Naive thymus-derived CD4-positive, alpha-beta T cell (primary cell): ENCODE results near the gene SAMD1. TPM values are rescaled to one million over a fixed set of nuclear protein-coding genes. Genes with fewer than 3 reads are reported as not detected.

Experiments
- ATAC-seq: fragments of 150-1000 bp; cut with Tn5 transposase; 2 replicates; pipeline ENCODE4 v1.10.0; 2021; ENCODE audit warnings: mild to moderate bottlenecking, moderate library complexity
- CTCF ChIA-PET: fragments of 350-600 bp; sonication (Branson Sonifier 250); formaldehyde crosslinking; loops from one replicate; lab custom pipeline; 2021; ENCODE audit warnings: antibody characterized with exemption; lab: Charles Lee
- POLR2A ChIA-PET: fragments of 350-600 bp; sonication (Branson Sonifier 250); formaldehyde crosslinking; loops from one replicate; lab custom pipeline; 2021; ENCODE audit warnings: antibody characterized with exemption, inconsistent platforms; lab: Charles Lee
- DNase-seq, 9 donors: peaks; one replicate each; pipeline versions ENCODE4 v3.0.0 to v3.0.0-alpha.2; 2020 to 2022; ENCODE audit warnings: mixed read lengths in 1 of 9
- H3K27ac ChIP-seq: one replicate; pipeline ENCODE4 v1.7.0; 2013; ENCODE audit warnings: mild to moderate bottlenecking, low read depth, low read length, moderate library complexity
- H3K27me3 ChIP-seq, 2 donors: one replicate each; pipeline ENCODE4 v1.7.0; 2013; ENCODE audit warnings: low read length in 2 of 2, mild to moderate bottlenecking in 2 of 2, moderate library complexity in 2 of 2; ENCODE audit not compliant: control insufficient read depth in 2 of 2, insufficient read depth in 2 of 2
- H3K36me3 ChIP-seq, 3 experiments: 1 replicate in 2 of 3; 2 replicates in 1 of 3; pipeline ENCODE4 v1.7.0; 2013; ENCODE audit warnings: low read length in 3 of 3, mild to moderate bottlenecking in 3 of 3, moderate library complexity in 1 of 3; ENCODE audit not compliant: insufficient read depth in 3 of 3, control insufficient read depth in 2 of 3
- H3K4me1 ChIP-seq, 2 donors: one replicate each; pipeline ENCODE4 v1.7.0; 2013; ENCODE audit warnings: low read length in 2 of 2, mild to moderate bottlenecking in 2 of 2, moderate library complexity in 1 of 2; ENCODE audit not compliant: control insufficient read depth in 2 of 2, insufficient read depth in 2 of 2
- H3K4me3 ChIP-seq: 2 replicates; pipeline ENCODE4 v1.7.0; 2013; ENCODE audit warnings: mild to moderate bottlenecking, low read length
- H3K9me3 ChIP-seq, 3 experiments: 1 replicate in 2 of 3; 2 replicates in 1 of 3; pipeline ENCODE4 v1.7.0; 2013; ENCODE audit warnings: low read length in 3 of 3; ENCODE audit not compliant: control insufficient read depth in 2 of 3
- H3K27ac Mint-ChIP-seq, 9 donors: one replicate each; pipeline ENCODE4 v1.8.0; 2020 to 2022; ENCODE audit warnings: mixed read lengths in 9 of 9, mild to moderate bottlenecking in 8 of 9, moderate library complexity in 5 of 9, inconsistent platforms in 2 of 9
- H3K27me3 Mint-ChIP-seq, 5 donors: one replicate each; pipeline ENCODE4 v1.8.0; 2021 to 2022; ENCODE audit warnings: mixed read lengths in 5 of 5, mild to moderate bottlenecking in 1 of 5
- H3K36me3 Mint-ChIP-seq, 5 donors: one replicate each; pipeline ENCODE4 v1.8.0; 2020 to 2022; ENCODE audit warnings: mixed read lengths in 5 of 5, mild to moderate bottlenecking in 3 of 5, inconsistent platforms in 1 of 5
- H3K4me1 Mint-ChIP-seq, 7 donors: one replicate each; pipeline ENCODE4 v1.8.0; 2020 to 2022; ENCODE audit warnings: mixed read lengths in 7 of 7, mild to moderate bottlenecking in 3 of 7, inconsistent platforms in 1 of 7
- H3K4me3 Mint-ChIP-seq, 10 donors: one replicate each; pipeline ENCODE4 v1.8.0; 2020 to 2022; ENCODE audit warnings: mild to moderate bottlenecking in 10 of 10, mixed read lengths in 10 of 10, moderate library complexity in 6 of 10, inconsistent platforms in 2 of 10
- H3K9me3 Mint-ChIP-seq, 11 donors: one replicate each; pipeline ENCODE4 v1.8.0; 2020 to 2022; ENCODE audit warnings: mixed read lengths in 11 of 11, mild to moderate bottlenecking in 4 of 11, inconsistent platforms in 1 of 11, moderate library complexity in 1 of 11
- intact Hi-C, 2 donors: fragments of 100-400 bp; cut with micrococcal nuclease; formaldehyde crosslinking; loops; one replicate each; pipeline ENCODE4 v1.15.1; 2023
- polyA plus RNA-seq, 2 donors: library from polyadenylated mRNA; unstranded; fragments of 300-500 nt; fragmentation: Illumina TruSeq; gene quantifications; one replicate each; pipeline ENCODE4 v1.2.3, GENCODE V29; 2021
- total RNA-seq, 6 experiments: library from RNA in 5 of 6; stranded (reverse) in 5 of 6; gene quantifications; 1 replicate in 5 of 6; 2 replicates in 1 of 6; pipeline ENCODE4 v1.2.3 and lab custom pipeline; 2021 to 2026

Gene SAMD1
- total and polyA plus RNA-seq, 7 experiments from 2014 or later = 3.0 to 87.3 (median 48.2) TPM

- peaks cover 0 to 1% (median 0%) of the 10 kb centered on the region in 11 donors for H3K9me3 Mint-ChIP-seq
- peaks cover 9 to 18% of the 10 kb centered on the region in 2 donors for H3K4me1 ChIP-seq
- H3K27me3 Mint-ChIP-seq = peaks cover 0 to 10% (median 0%) of the 10 kb centered on the region in 5 donors
- peak overlapping the region in 7 of 9 donors; percentile 62 to 89 (median 78) for H3K27ac Mint-ChIP-seq
- H3K4me3 Mint-ChIP-seq = peak overlapping the region; percentile 87 to 99 (median 93)
- intact Hi-C loops = loop anchor here (1.0 to 5.0 kb wide), 9 partner anchors 8 to 614 kb away; partner anchors contain the start of genes RFX1 (in 2 of the 2), ASF1B (in 1 of the 2) and SAMD1 (in 1 of the 2)
- POLR2A ChIA-PET = interaction anchor here (0.6 to 2.5 kb wide), 8 partner anchors 16 to 194 kb away, joined by 3 to 10 read pairs (median 3); partner anchors contain the start of genes ASF1B, IL27RA and PRKACA
- peak; percentile 65 to 91 (median 87) for DNase-seq
- H3K4me1 Mint-ChIP-seq = peaks cover 7 to 24% (median 10%) of the 10 kb centered on the region in 7 donors
- no peaks in the 10 kb centered on the region for H3K27me3 ChIP-seq
- H3K27ac ChIP-seq = peak overlapping the region; percentile 50
- CTCF ChIA-PET = interaction anchor here (0.5 to 3.8 kb wide), 14 partner anchors 8 to 1097 kb away, joined by 3 to 22 read pairs (median 4); partner anchors contain the start of gene ASF1B
- no peaks in the 10 kb centered on the region for H3K36me3 ChIP-seq
- no peaks in the 10 kb centered on the region for H3K36me3 Mint-ChIP-seq
- peak overlapping the region; percentile 91 for H3K4me3 ChIP-seq
- ATAC-seq = peak; percentile 86
- no peaks in the 10 kb centered on the region for H3K9me3 ChIP-seq
Measured at GRCh38 chr19:14073261-14073924, 17.2 kb downstream of the SAMD1 start.

DNA sequence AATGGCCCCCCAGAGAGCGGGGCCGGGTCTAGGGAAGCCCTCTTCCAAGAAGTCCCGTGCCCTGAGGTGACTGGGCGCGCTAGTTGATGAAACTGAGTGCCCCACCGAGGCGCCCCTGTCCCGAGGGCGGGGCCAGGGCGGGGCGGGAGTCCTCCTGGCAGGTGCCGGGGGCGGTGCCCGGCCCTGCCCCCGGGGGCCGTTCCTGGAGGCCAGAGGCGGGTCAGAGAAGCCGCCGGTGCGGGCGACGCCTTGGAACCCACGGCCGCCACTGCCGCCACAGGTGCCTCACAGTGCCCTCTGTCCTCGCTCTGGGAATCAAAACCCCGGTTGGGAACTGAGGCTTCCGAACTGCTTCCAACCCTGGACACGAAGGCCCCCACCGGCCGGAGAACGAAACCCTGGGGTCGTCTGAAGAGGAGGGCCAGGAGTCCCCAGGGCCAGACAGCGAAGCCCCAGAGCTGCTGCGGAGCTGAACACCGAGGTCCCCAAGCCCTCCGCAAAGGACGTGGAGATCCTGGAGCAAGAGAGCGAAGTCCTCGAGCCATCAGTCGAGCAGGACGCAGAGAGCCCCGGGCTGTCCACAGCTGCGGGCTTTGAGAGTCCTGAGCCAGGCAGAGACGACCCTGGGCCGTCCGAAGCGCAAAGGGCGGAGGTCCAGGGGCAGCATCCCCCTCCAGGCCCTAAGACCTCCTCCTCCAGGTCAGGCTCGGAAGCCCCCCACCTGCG, 17.9 kb downstream of the SAMD1 start, which contains the start of gene MISP3:
MISP3 (plus strand) TSS at position 252 of the 726 bp plus-strand sequence. CDS start 524 bp downstream, outside the sequence.
- intact Hi-C loops = loop anchor here (1.0 to 5.0 kb wide), 10 partner anchors 9 to 615 kb away; partner anchors contain the start of genes RFX1 (in 2 of the 2), ASF1B (in 1 of the 2) and SAMD1 (in 1 of the 2)
- Mint-ChIP-seq H3K4me3 (peak within 1 kb of the TSS; percentile 87 to 99 (median 93)), H3K27ac (peak within 1 kb of the TSS in 5 of 9 donors; percentile 66 to 89 (median 82)), H3K9me3 (peaks cover 0 to 1% (median 0%) of the 10 kb centered on the region in 11 donors), H3K27me3 (peaks cover 0 to 10% (median 0%) of the 10 kb centered on the region in 5 donors), H3K36me3 (no peaks in the 10 kb centered on the region), H3K4me1 (peaks cover 7 to 24% (median 10%) of the 10 kb centered on the region in 7 donors)
- peaks cover 9 to 18% of the 10 kb centered on the region in 2 donors for H3K4me1 ChIP-seq
- H3K36me3 ChIP-seq = no peaks in the 10 kb centered on the region
- ATAC-seq (peak; percentile 2), DNase-seq (peak in 2 of 9 donors; percentile 16 to 63)
- H3K27ac ChIP-seq = peak within 1 kb of the TSS; percentile 50
- ChIA-PET POLR2A (interaction anchor here (0.6 to 2.5 kb wide), 5 partner anchors 19 to 148 kb away, joined by 3 to 10 read pairs (median 3); partner anchors contain the start of genes IL27RA and PRKACA), CTCF (interaction anchor here (0.6 to 3.8 kb wide), 8 partner anchors 9 to 193 kb away, joined by 3 to 22 read pairs (median 4); partner anchors contain the start of gene ASF1B)
- no peaks in the 10 kb centered on the region for H3K27me3 ChIP-seq
- no peaks in the 10 kb centered on the region for H3K9me3 ChIP-seq
- peak within 1 kb of the TSS; percentile 91 for H3K4me3 ChIP-seq

GRCh38 chr19:14070268-14071050, 20.1 kb downstream of the SAMD1 start:
- no peak overlapping the region for H3K4me3 ChIP-seq
- H3K9me3 ChIP-seq = no peaks in the 10 kb centered on the region
- DNase-seq = no peak
- no peak for ATAC-seq
- H3K4me1 ChIP-seq = peaks cover 9 to 18% of the 10 kb centered on the region in 2 donors
- intact Hi-C loops = loop anchor here (5.0 kb wide), 2 partner anchors 63 to 617 kb away; partner anchors contain the start of gene RFX1 (in 2 of the 2)
- H3K9me3 Mint-ChIP-seq = peaks cover 0 to 1% (median 0%) of the 10 kb centered on the region in 11 donors
- H3K4me3 Mint-ChIP-seq = peak overlapping the region in 5 of 10 donors; percentile 9 to 67 (median 30)
- no peaks in the 10 kb centered on the region for H3K27me3 ChIP-seq
- ChIA-PET CTCF (interaction anchor here (0.8 to 3.8 kb wide), 4 partner anchors 11 to 190 kb away, joined by 3 to 22 read pairs (median 10); no protein-coding TSS in a partner anchor), POLR2A (interaction anchor here (1.9 kb wide), 1 partner anchor 188 kb away, joined by 4 read pairs; no protein-coding TSS in a partner anchor)
- peaks cover 7 to 20% (median 11%) of the 10 kb centered on the region in 7 donors for H3K4me1 Mint-ChIP-seq
- H3K27ac ChIP-seq = no peak overlapping the region
- no peaks in the 10 kb centered on the region for H3K36me3 Mint-ChIP-seq
- H3K27ac Mint-ChIP-seq = peak overlapping the region in 2 of 9 donors; percentile 28 to 51
- peaks cover 0 to 13% (median 0%) of the 10 kb centered on the region in 5 donors for H3K27me3 Mint-ChIP-seq
- H3K36me3 ChIP-seq = no peaks in the 10 kb centered on the region

DNA sequence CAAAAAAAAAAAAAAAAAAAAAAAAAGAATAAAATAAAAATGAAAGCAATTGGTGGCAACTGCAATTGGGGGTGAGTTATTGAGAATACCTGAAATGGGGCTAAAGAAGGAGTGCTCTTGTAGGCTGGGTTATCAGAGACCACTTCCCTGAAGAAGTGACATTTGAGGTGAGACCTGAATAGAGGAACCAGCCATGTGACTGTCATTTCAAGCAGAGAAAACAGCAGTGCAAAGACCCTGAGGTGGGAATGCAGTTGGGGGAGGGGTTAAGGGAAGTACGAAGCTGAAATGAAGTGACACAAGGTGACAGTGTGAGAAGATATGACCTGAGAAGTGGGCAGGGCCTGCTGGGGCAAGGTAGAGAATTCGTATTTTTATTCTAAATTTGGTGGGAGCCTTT, 24.4 kb downstream of the SAMD1 start:
- CTCF ChIA-PET = no interaction called here
- Histone ChIP-seq H3K4me3 (no peak overlapping the region), H3K9me3 (no peaks in the 10 kb centered on the region), H3K27me3 (no peaks in the 10 kb centered on the region), H3K36me3 (no peaks in the 10 kb centered on the region), H3K4me1 (no peaks in the 10 kb centered on the region), H3K27ac (no peak overlapping the region)
- intact Hi-C loops = no loop called here
- Mint-ChIP-seq H3K27ac (peak overlapping the region in 1 of 9 donors; percentile 2), H3K9me3 (peaks cover 0 to 1% (median 0%) of the 10 kb centered on the region in 11 donors), H3K4me1 (peaks cover 0 to 2% (median 0%) of the 10 kb centered on the region in 7 donors), H3K36me3 (no peaks in the 10 kb centered on the region), H3K27me3 (peaks cover 0 to 18% (median 3%) of the 10 kb centered on the region in 5 donors), H3K4me3 (no peak overlapping the region)
- POLR2A ChIA-PET = interaction anchor here (0.6 to 0.7 kb wide), 3 partner anchors 25 to 114 kb away, joined by 3 read pairs; partner anchors contain the start of gene DCAF15
- ATAC-seq (no peak), DNase-seq (no peak)

DNA sequence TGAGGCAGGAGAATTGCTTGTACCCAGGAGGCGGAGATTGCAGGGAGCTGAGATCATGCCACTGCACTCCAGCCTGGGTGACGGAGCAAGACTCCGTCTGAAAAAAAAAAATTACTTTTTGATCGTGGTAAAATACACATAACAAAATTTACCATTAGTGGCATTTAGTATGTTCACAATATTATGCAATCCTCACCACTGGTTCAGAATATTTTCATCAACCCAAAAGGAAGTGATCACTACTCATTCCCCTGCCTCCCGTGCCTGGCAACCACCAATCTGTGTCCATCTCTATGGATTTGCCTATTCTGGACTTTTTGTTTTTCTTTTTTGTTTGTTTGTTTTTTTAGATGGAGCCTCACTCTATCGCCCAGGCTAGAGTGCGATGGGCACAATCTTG, 27.4 kb downstream of the SAMD1 start:
- peaks cover 4 to 17% of the 10 kb centered on the region in 2 donors for H3K27me3 ChIP-seq
- POLR2A ChIA-PET = no interaction called here
- no peaks in the 10 kb centered on the region for H3K36me3 ChIP-seq
- CTCF ChIA-PET = no interaction called here
- H3K9me3 Mint-ChIP-seq = peaks cover 0 to under 1% (median 0%) of the 10 kb centered on the region in 11 donors
- H3K27me3 Mint-ChIP-seq = peaks cover 16 to 34% (median 25%) of the 10 kb centered on the region in 5 donors
- DNase-seq (no peak), ATAC-seq (no peak)
- intact Hi-C loops = no loop called here
- H3K4me1 ChIP-seq = peaks cover 5 to 10% of the 10 kb centered on the region in 2 donors
- no peak overlapping the region for H3K27ac Mint-ChIP-seq
- no peak overlapping the region for H3K27ac ChIP-seq
- peaks cover 8 to 15% (median 11%) of the 10 kb centered on the region in 7 donors for H3K4me1 Mint-ChIP-seq
- H3K4me3 Mint-ChIP-seq = no peak overlapping the region
- no peak overlapping the region for H3K4me3 ChIP-seq
- H3K9me3 ChIP-seq = no peaks in the 10 kb centered on the region
- H3K36me3 Mint-ChIP-seq = no peaks in the 10 kb centered on the region
